Measurements from ENCODE around the gene CTNND2.

GRCh38 chr5:11164531-11165294 lies 739.5 kb downstream of the CTNND2 start:
- TF ChIP-seq CTCF (IDR thresholded peaks at IDR 0.05; ENCODE audit: poor library complexity, severe bottlenecking) (no peak), RAD21 (conservative IDR thresholded peaks at IDR 0.05) (no peak), POLR2AphosphoS5 (IDR thresholded peaks at IDR 0.05) (no peak), EP300 (conservative IDR thresholded peaks at IDR 0.05; ENCODE audit: poor library complexity, severe bottlenecking) (no peak), TAF1 (IDR thresholded peaks at IDR 0.05; ENCODE audit: low read depth) (no peak), EZH2 (IDR thresholded peaks at IDR 0.05; ENCODE audit: borderline replicate concordance, insufficient read depth, low read length, poor library complexity, severe bottlenecking) (no peak)
